K562 (cell line): ENCODE measurements around the gene MGRN1. TPM values are rescaled to one million over a fixed set of nuclear protein-coding genes. Genes with fewer than 3 reads are reported as not detected.

Experiments
- ARID1B ChIP-seq: fragments of 450-650 bp; IDR thresholded peaks from 2 replicates; pipeline ENCODE4 v1.6.1; 2016; ENCODE audit warnings: antibody characterized with exemption, mild to moderate bottlenecking, inconsistent platforms
- ARID4B ChIP-seq: sonication (generic); formaldehyde crosslinking; IDR thresholded peaks from 2 replicates; pipeline ENCODE4 v1.8.0; 2022; ENCODE audit warnings: mild to moderate bottlenecking, missing genetic modification reagents
- CXXC5 ChIP-seq: fragments of 250-450 bp; sonication (Bioruptor Pico); IDR thresholded peaks from 2 replicates; pipeline ENCODE4 v1.8.0; 2022; ENCODE audit warnings: inconsistent platforms, mild to moderate bottlenecking, moderate library complexity
- FOS ChIP-seq: IDR thresholded peaks from 3 replicates; pipeline ENCODE4 v1.6.1; 2011; ENCODE audit not compliant: insufficient read length; ENCODE audit errors: extremely low read depth
- GATAD2A ChIP-seq: fragments of 450-650 bp; IDR thresholded peaks from 2 replicates; pipeline ENCODE4 v1.6.1; 2017
- ILK ChIP-seq: fragments of 450-650 bp; IDR thresholded peaks from 2 replicates; pipeline ENCODE4 v1.6.1; 2016; ENCODE audit warnings: missing genetic modification characterization, low read depth, mild to moderate bottlenecking, missing compliant biosample characterization, moderate library complexity, borderline replicate concordance
- MAX ChIP-seq: sonication (generic); formaldehyde crosslinking; IDR thresholded peaks from 2 replicates; pipeline ENCODE4 v1.9.0; 2022; ENCODE audit warnings: mild to moderate bottlenecking, missing genetic modification reagents
- MTA1 ChIP-seq: fragments of 450-650 bp; IDR thresholded peaks from 2 replicates; pipeline ENCODE4 v1.6.1; 2017; ENCODE audit warnings: borderline replicate concordance
- NRF1 ChIP-seq, 2 experiments: fragments of 450-650 bp; IDR thresholded peaks in 1 of 2; conservative IDR thresholded peaks in 1 of 2; 2 replicates each; pipeline ENCODE4 v1.6.1; 2014; ENCODE audit warnings: mild to moderate bottlenecking in 2 of 2
- OTX1 ChIP-seq: fragments of 450-650 bp; formaldehyde crosslinking; IDR thresholded peaks from 2 replicates; pipeline ENCODE4 v1.4.0; 2022; ENCODE audit warnings: mild to moderate bottlenecking
- POLR2B ChIP-seq: fragments of 450-650 bp; IDR thresholded peaks from 2 replicates; pipeline ENCODE4 v1.6.1; 2018; ENCODE audit warnings: low read depth; ENCODE audit not compliant: partially characterized antibody
- PURB ChIP-seq: sonication (generic); formaldehyde crosslinking; IDR thresholded peaks from 2 replicates; pipeline ENCODE4 v1.9.0; 2021; ENCODE audit warnings: low read depth, mild to moderate bottlenecking, missing genetic modification reagents
- RFX5 ChIP-seq: IDR thresholded peaks from 2 replicates; pipeline ENCODE4 v1.6.1; 2011; ENCODE audit warnings: low read depth, mild to moderate bottlenecking, improper control_type of control experiment, low read length
- TRIM25 ChIP-seq: fragments of 450-650 bp; IDR thresholded peaks from 2 replicates; pipeline ENCODE4 v1.7.0; 2016; ENCODE audit warnings: borderline replicate concordance
- YBX1 ChIP-seq: fragments of 450-650 bp; IDR thresholded peaks from 2 replicates; pipeline ENCODE4 v1.7.1; 2016; ENCODE audit warnings: mild to moderate bottlenecking
- ZBTB2 ChIP-seq: fragments of 450-650 bp; IDR thresholded peaks from 2 replicates; pipeline ENCODE4 v1.6.1; 2016; ENCODE audit warnings: antibody characterized with exemption
- ZNF280A ChIP-seq: fragments of 450-650 bp; IDR thresholded peaks from 2 replicates; pipeline ENCODE4 v1.6.1; 2018; ENCODE audit warnings: mild to moderate bottlenecking, low read depth; ENCODE audit not compliant: partially characterized antibody
- ZNF316 ChIP-seq: fragments of 450-650 bp; IDR thresholded peaks from 2 replicates; pipeline ENCODE4 v1.6.1; 2016
- polyA plus RNA-seq, 8 experiments: library from polyadenylated mRNA; depleted of rRNA in 4 of 8; stranded (reverse) in 5 of 8; unstranded in 3 of 8; fragments of >200 nt; fragmentation: Nextera tagmentation in 2 of 8; fragmentation: Illumina TruSeq in 1 of 8; extraction: Ambion mirVana in 2 of 8; extraction: Trizol in 1 of 8; gene quantifications; 2 replicates each; pipeline versions ENCODE4 v1.2.1 to v1.2.3, GENCODE V29; 2011 to 2014; ENCODE audit warnings: inconsistent platforms in 1 of 8, missing spikeins in 1 of 8
- total RNA-seq, 7 experiments: library from RNA; depleted of rRNA in 6 of 7; stranded (reverse); fragments of >200 nt in 6 of 7; fragmentation: Illumina TruSeq in 2 of 7; extraction: Trizol in 2 of 7; gene quantifications; 2 replicates each; pipeline versions ENCODE4 v1.2.1 to v1.2.3, GENCODE V29; 2011 to 2021; ENCODE audit warnings: low replicate concordance in 1 of 7

MGRN1 gene
- total and polyA plus RNA-seq, 9 of the 15 experiments (the other 6 are each of a cell fraction or from before 2014, with no cell fraction given), result 0.15 to 37.9 (median 6.0) TPM

GRCh38 chr16:4614571-4615383, 9.8 kb upstream of the MGRN1 start, which contains the start of gene UBALD1 (continued):
- TF ChIP-seq TRIM25, result no peak
- no peak for TF ChIP-seq ZBTB2
- no peak for TF ChIP-seq ZNF316
- TF ChIP-seq ZNF280A, result no peak
- no peak for TF ChIP-seq YBX1
- TF ChIP-seq MTA1, result 0 out of 2 replicates have a peak, but pooled peaks have one; percentile 56
- TF ChIP-seq MAX (CRISPR knock-in tag), result peak; percentile 75
- no peak for TF ChIP-seq ARID1B
- TF ChIP-seq RFX5, result no peak
- no peak for TF ChIP-seq OTX1 (CRISPR knock-in tag)
- TF ChIP-seq POLR2B, result peak; percentile 84
- peak; percentile 80 to 82 for TF ChIP-seq NRF1 (conservative IDR thresholded peaks at IDR 0.05 in 1 of 2, IDR thresholded peaks at IDR 0.05 in 1 of 2)
- TF ChIP-seq CXXC5, result peak; percentile 97
- peak; percentile 46 for TF ChIP-seq FOS
- TF ChIP-seq PURB (CRISPR knock-in tag), result no peak
- TF ChIP-seq ILK, result no peak
- TF ChIP-seq ARID4B, result peak; percentile 69; the same call in 1 of the 2 replicates
- 0 out of 2 replicates have a peak, but pooled peaks have one; percentile 50 for TF ChIP-seq GATAD2A
